Peyer's patch (tissue), 4 donors: ENCODE results near the gene GGPS1.

ENCODE experiments used
- CTCF ChIP-seq, 6 experiments: fragments of 450-650 bp in 4 of 6; fragments of 200-600 bp in 2 of 6; sonication (generic) in 1 of 6; IDR thresholded peaks; one replicate each; pipeline ENCODE4 v1.5.1; 2017 to 2019; ENCODE audit warnings: antibody characterized with exemption in 6 of 6, mild to moderate bottlenecking in 3 of 6, moderate library complexity in 1 of 6
- POLR2A ChIP-seq, 2 donors: fragments of 450-650 bp; IDR thresholded peaks; one replicate each; pipeline ENCODE4 v1.5.1; 2017; ENCODE audit warnings: antibody characterized with exemption in 2 of 2, mild to moderate bottlenecking in 2 of 2, moderate library complexity in 2 of 2

GRCh38 chr1:235315173-235315572 is 13.2 kb upstream of the GGPS1 start:
- no peak for TF ChIP-seq CTCF (IDR thresholded peaks at IDR 0.05)
- TF ChIP-seq POLR2A (IDR thresholded peaks at IDR 0.05), result no peak
